ENCODE measurements around the gene LYST.

The LYST gene

GRCh38 chr1:235783148-235783776, 83.4 kb downstream of the LYST start:
- DNase-seq: peak in 1 of 2 donors; percentile 80
- no peak overlapping the region for H3K14ac ChIP-seq (ENCODE audit: low read length)
- H3K27ac ChIP-seq (ENCODE audit: low read depth, low read length): no peak overlapping the region
- no peak overlapping the region for H2BK5ac ChIP-seq (ENCODE audit: low read depth, low read length, poor library complexity)
- H3K4me2 ChIP-seq (ENCODE audit: low read length): no peak overlapping the region
- no CpG with 5 or more reads among the region's 8 CpGs for WGBS (ENCODE audit: extremely low coverage, insufficient coverage, insufficient read length)
- no peak overlapping the region for H3K23ac ChIP-seq (ENCODE audit: low read length)
- no peak overlapping the region for H3K4ac ChIP-seq (ENCODE audit: low read depth, low read length)
- no peak overlapping the region for H3K18ac ChIP-seq (ENCODE audit: low read length)
- H3K79me1 ChIP-seq (ENCODE audit: low read length): no peaks in the 10 kb centered on the region
- no peak overlapping the region for H3K9ac ChIP-seq (ENCODE audit: low read length)
- no peak overlapping the region for H4K8ac ChIP-seq (ENCODE audit: low read depth, low read length)
- H3K79me2 ChIP-seq (ENCODE audit: control insufficient read depth, insufficient read depth, low read length, poor library complexity): no peaks in the 10 kb centered on the region
- H2AFZ ChIP-seq (ENCODE audit: insufficient read depth, low read length, poor library complexity): no peak overlapping the region
- no peak overlapping the region for H2AK5ac ChIP-seq (ENCODE audit: low read length)
- H2BK120ac ChIP-seq (ENCODE audit: insufficient read depth, low read length, poor library complexity): no peak overlapping the region
- H3K9me3 ChIP-seq (ENCODE audit: insufficient read depth, low read depth, low read length): no peaks in the 10 kb centered on the region
- no peak overlapping the region for H4K12ac ChIP-seq (ENCODE audit: low read depth, low read length)
- H3K27me3 ChIP-seq (ENCODE audit: insufficient read depth, low read length): no peaks in the 10 kb centered on the region
- H3K4me1 ChIP-seq (ENCODE audit: control insufficient read depth in 1 of 2, insufficient read depth in 2 of 2, low read length in 2 of 2): no peaks in the 10 kb centered on the region
- no peak overlapping the region for H3K4me3 ChIP-seq (ENCODE audit: low read depth, low read length)
- no peak overlapping the region for H2BK12ac ChIP-seq (ENCODE audit: low read length)
- no peaks in the 10 kb centered on the region for H3K36me3 ChIP-seq (ENCODE audit: control insufficient read depth in 1 of 2, insufficient read depth in 2 of 2, low read length in 2 of 2)
- H4K91ac ChIP-seq (ENCODE audit: low read depth, low read length): no peak overlapping the region

GRCh38 chr1:235782601-235783000, 84.1 kb downstream of the LYST start:
- Histone ChIP-seq H3K4me3 (ENCODE audit: low read depth, low read length) (no peak overlapping the region), H3K4ac (ENCODE audit: low read depth, low read length) (no peak overlapping the region), H4K8ac (ENCODE audit: low read depth, low read length) (no peak overlapping the region), H3K18ac (ENCODE audit: low read length) (no peak overlapping the region), H3K36me3 (ENCODE audit: control insufficient read depth in 1 of 2, insufficient read depth in 2 of 2, low read length in 2 of 2) (no peaks in the 10 kb centered on the region), H3K9me3 (ENCODE audit: insufficient read depth, low read depth, low read length) (no peaks in the 10 kb centered on the region), H4K12ac (ENCODE audit: low read depth, low read length) (no peak overlapping the region), H3K14ac (ENCODE audit: low read length) (no peak overlapping the region), H2BK120ac (ENCODE audit: insufficient read depth, low read length, poor library complexity) (no peak overlapping the region), H3K27me3 (ENCODE audit: insufficient read depth, low read length) (no peaks in the 10 kb centered on the region), H2AFZ (ENCODE audit: insufficient read depth, low read length, poor library complexity) (no peak overlapping the region), H3K9ac (ENCODE audit: low read length) (no peak overlapping the region), H3K4me2 (ENCODE audit: low read length) (no peak overlapping the region), H2AK5ac (ENCODE audit: low read length) (no peak overlapping the region), H3K23ac (ENCODE audit: low read length) (no peak overlapping the region), H3K4me1 (ENCODE audit: control insufficient read depth in 1 of 2, insufficient read depth in 2 of 2, low read length in 2 of 2) (no peaks in the 10 kb centered on the region), H4K91ac (ENCODE audit: low read depth, low read length) (no peak overlapping the region), H3K79me1 (ENCODE audit: low read length) (no peaks in the 10 kb centered on the region), H2BK5ac (ENCODE audit: low read depth, low read length, poor library complexity) (no peak overlapping the region), H2BK12ac (ENCODE audit: low read length) (no peak overlapping the region), H3K27ac (ENCODE audit: low read depth, low read length) (no peak overlapping the region), H3K79me2 (ENCODE audit: control insufficient read depth, insufficient read depth, low read length, poor library complexity) (no peaks in the 10 kb centered on the region)
- DNase-seq: no peak
- WGBS (ENCODE audit: extremely low coverage, insufficient coverage, insufficient read length): no CpG with 5 or more reads among the region's 2 CpGs

DNA sequence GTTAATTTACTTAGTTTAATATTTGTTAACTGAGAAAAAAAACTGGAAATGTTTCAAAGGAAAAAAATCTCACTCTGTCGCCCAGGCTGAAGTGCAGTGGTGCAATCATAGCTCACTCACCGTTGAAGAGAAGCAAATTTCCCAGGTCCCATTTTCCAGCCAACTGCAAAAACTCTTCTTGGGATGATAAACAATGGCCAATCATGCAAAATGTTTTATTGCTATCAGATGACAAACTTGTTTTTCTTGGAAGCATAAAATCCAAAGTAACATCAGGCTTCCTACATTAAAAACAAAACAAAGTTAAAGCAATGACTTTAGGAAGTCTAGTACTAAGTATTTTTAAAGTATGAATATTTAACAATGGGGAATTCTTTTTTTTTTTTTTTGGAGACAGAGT, 84.9 kb downstream of the LYST start:
- no peaks in the 10 kb centered on the region for H3K9me3 ChIP-seq (ENCODE audit: insufficient read depth, low read depth, low read length)
- H3K27ac ChIP-seq (ENCODE audit: low read depth, low read length): no peak overlapping the region
- no peak overlapping the region for H4K91ac ChIP-seq (ENCODE audit: low read depth, low read length)
- no peak overlapping the region for H3K4ac ChIP-seq (ENCODE audit: low read depth, low read length)
- no peak overlapping the region for H3K4me3 ChIP-seq (ENCODE audit: low read depth, low read length)
- WGBS (ENCODE audit: extremely low coverage, insufficient coverage, insufficient read length): no CpG with 5 or more reads among the region's 2 CpGs
- H2BK12ac ChIP-seq (ENCODE audit: low read length): no peak overlapping the region
- no peak for DNase-seq
- H3K79me1 ChIP-seq (ENCODE audit: low read length): no peaks in the 10 kb centered on the region
- no peak overlapping the region for H3K14ac ChIP-seq (ENCODE audit: low read length)
- no peak overlapping the region for H3K9ac ChIP-seq (ENCODE audit: low read length)
- H4K8ac ChIP-seq (ENCODE audit: low read depth, low read length): no peak overlapping the region
- H3K18ac ChIP-seq (ENCODE audit: low read length): no peak overlapping the region
- H2BK120ac ChIP-seq (ENCODE audit: insufficient read depth, low read length, poor library complexity): no peak overlapping the region
- H2AFZ ChIP-seq (ENCODE audit: insufficient read depth, low read length, poor library complexity): no peak overlapping the region
- H3K79me2 ChIP-seq (ENCODE audit: control insufficient read depth, insufficient read depth, low read length, poor library complexity): no peaks in the 10 kb centered on the region
- no peak overlapping the region for H2BK5ac ChIP-seq (ENCODE audit: low read depth, low read length, poor library complexity)
- H4K12ac ChIP-seq (ENCODE audit: low read depth, low read length): no peak overlapping the region
- H3K4me2 ChIP-seq (ENCODE audit: low read length): no peak overlapping the region
- no peaks in the 10 kb centered on the region for H3K36me3 ChIP-seq (ENCODE audit: control insufficient read depth in 1 of 2, insufficient read depth in 2 of 2, low read length in 2 of 2)
- H2AK5ac ChIP-seq (ENCODE audit: low read length): no peak overlapping the region
- no peaks in the 10 kb centered on the region for H3K4me1 ChIP-seq (ENCODE audit: control insufficient read depth in 1 of 2, insufficient read depth in 2 of 2, low read length in 2 of 2)
- H3K27me3 ChIP-seq (ENCODE audit: insufficient read depth, low read length): no peaks in the 10 kb centered on the region
- no peak overlapping the region for H3K23ac ChIP-seq (ENCODE audit: low read length)

DNA sequence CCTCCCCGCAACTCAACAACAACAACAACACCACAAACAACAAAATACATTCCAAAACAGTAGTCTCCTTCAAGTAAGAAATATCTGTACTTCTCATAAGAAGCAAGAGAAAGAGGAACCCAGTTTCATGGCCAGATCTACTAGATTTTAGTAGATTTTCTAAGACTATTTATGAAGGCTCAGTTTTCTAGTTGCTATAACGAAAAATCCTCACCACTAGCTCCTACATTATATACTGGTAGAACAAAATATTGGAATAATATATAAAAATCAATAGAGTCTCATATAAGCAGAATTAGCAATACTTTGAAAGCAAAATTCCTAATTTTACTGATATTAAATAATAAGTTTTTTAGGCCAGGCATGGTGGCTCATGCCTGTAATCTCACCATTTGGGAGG, 86.9 kb downstream of the LYST start:
- no peak overlapping the region for H2BK120ac ChIP-seq (ENCODE audit: insufficient read depth, low read length, poor library complexity)
- H3K4ac ChIP-seq (ENCODE audit: low read depth, low read length): no peak overlapping the region
- no peak overlapping the region for H4K91ac ChIP-seq (ENCODE audit: low read depth, low read length)
- H3K36me3 ChIP-seq (ENCODE audit: control insufficient read depth in 1 of 2, insufficient read depth in 2 of 2, low read length in 2 of 2): no peaks in the 10 kb centered on the region
- no peak overlapping the region for H2BK12ac ChIP-seq (ENCODE audit: low read length)
- no peaks in the 10 kb centered on the region for H3K9me3 ChIP-seq (ENCODE audit: insufficient read depth, low read depth, low read length)
- H3K14ac ChIP-seq (ENCODE audit: low read length): no peak overlapping the region
- 100% methylated on average over 1 of the region's 2 CpGs for WGBS (ENCODE audit: extremely low coverage, insufficient coverage, insufficient read length)
- H3K4me3 ChIP-seq (ENCODE audit: low read depth, low read length): no peak overlapping the region
- H3K9ac ChIP-seq (ENCODE audit: low read length): no peak overlapping the region
- no peak for DNase-seq
- H3K27ac ChIP-seq (ENCODE audit: low read depth, low read length): no peak overlapping the region
- H3K79me1 ChIP-seq (ENCODE audit: low read length): no peaks in the 10 kb centered on the region
- H3K27me3 ChIP-seq (ENCODE audit: insufficient read depth, low read length): no peaks in the 10 kb centered on the region
- H3K4me1 ChIP-seq (ENCODE audit: control insufficient read depth in 1 of 2, insufficient read depth in 2 of 2, low read length in 2 of 2): no peaks in the 10 kb centered on the region
- H3K18ac ChIP-seq (ENCODE audit: low read length): no peak overlapping the region
- H4K12ac ChIP-seq (ENCODE audit: low read depth, low read length): no peak overlapping the region
- H2AK5ac ChIP-seq (ENCODE audit: low read length): no peak overlapping the region
- no peak overlapping the region for H3K23ac ChIP-seq (ENCODE audit: low read length)
- H2BK5ac ChIP-seq (ENCODE audit: low read depth, low read length, poor library complexity): no peak overlapping the region
- H3K4me2 ChIP-seq (ENCODE audit: low read length): no peak overlapping the region
- H3K79me2 ChIP-seq (ENCODE audit: control insufficient read depth, insufficient read depth, low read length, poor library complexity): no peaks in the 10 kb centered on the region
- H2AFZ ChIP-seq (ENCODE audit: insufficient read depth, low read length, poor library complexity): no peak overlapping the region
- H4K8ac ChIP-seq (ENCODE audit: low read depth, low read length): no peak overlapping the region

Data from trophoblast cell (in vitro differentiated cells and primary cell).